Keratinocyte (primary cell): Measurements from ENCODE around the gene MRM2. TPM values are rescaled to one million over a fixed set of nuclear protein-coding genes. Genes with fewer than 3 reads are reported as not detected.

Source experiments
- DNase-seq: peaks from one replicate; pipeline ENCODE4 v3.0.0-alpha.2; 2011; ENCODE audit warnings: low read depth, missing footprints, low spot score
- FAIRE-seq: peaks from 2 replicates; lab custom pipeline; 2011; peaks lifted over from hg19 to GRCh38; lab: Jason Lieb, UNC
- H2AFZ ChIP-seq: 2 replicates; pipeline ENCODE4 v1.6.0; 2012; ENCODE audit warnings: low read length, control low read depth, inconsistent platforms; ENCODE audit not compliant: control insufficient read depth
- H3K27ac ChIP-seq: 2 replicates; pipeline ENCODE4 v1.5.1; 2011; ENCODE audit warnings: low read length; ENCODE audit not compliant: control insufficient read depth, insufficient read depth
- H3K27me3 ChIP-seq: 3 replicates; pipeline ENCODE4 v1.6.0; 2011; ENCODE audit warnings: low read length; ENCODE audit not compliant: control insufficient read depth, insufficient read depth; ENCODE audit errors: extremely low read depth
- H3K36me3 ChIP-seq, 2 experiments: 2 replicates in 1 of 2; 3 replicates in 1 of 2; pipeline ENCODE4 v1.5.1; 2011; ENCODE audit warnings: low read length in 2 of 2, mild to moderate bottlenecking in 1 of 2; ENCODE audit not compliant: control insufficient read depth in 2 of 2, insufficient read depth in 2 of 2; ENCODE audit errors: extremely low read depth in 1 of 2
- H3K4me1 ChIP-seq: 3 replicates; pipeline ENCODE4 v1.5.1; 2011; ENCODE audit warnings: low read length; ENCODE audit not compliant: control insufficient read depth, insufficient read depth; ENCODE audit errors: extremely low read depth
- H3K4me2 ChIP-seq: 3 replicates; pipeline ENCODE4 v1.6.0; 2011; ENCODE audit warnings: low read depth, low read length; ENCODE audit not compliant: control insufficient read depth, insufficient read depth; ENCODE audit errors: extremely low read depth
- H3K4me3 ChIP-seq, 3 experiments: fragments of 200-600 bp in 1 of 3; sonication (generic) in 1 of 3; 2 replicates in 2 of 3; 3 replicates in 1 of 3; pipeline ENCODE4 v1.5.1; 2011 to 2016; ENCODE audit warnings: low read length in 3 of 3, mild to moderate bottlenecking in 3 of 3, control low read depth in 2 of 3, inconsistent platforms in 1 of 3, low read depth in 1 of 3, mixed read lengths in 1 of 3, mixed run types in 1 of 3, moderate library complexity in 1 of 3; ENCODE audit not compliant: control insufficient read depth in 2 of 3, insufficient read depth in 2 of 3; ENCODE audit errors: extremely low read depth in 1 of 3
- H3K79me2 ChIP-seq: 2 replicates; pipeline ENCODE4 v1.6.0; 2012; ENCODE audit warnings: low read length; ENCODE audit not compliant: control insufficient read depth, insufficient read depth
- H3K9ac ChIP-seq: 3 replicates; pipeline ENCODE4 v1.6.0; 2011; ENCODE audit warnings: low read length; ENCODE audit not compliant: control insufficient read depth, insufficient read depth; ENCODE audit errors: extremely low read depth
- H3K9me1 ChIP-seq: 3 replicates; pipeline ENCODE4 v1.6.0; 2011; ENCODE audit warnings: low read length; ENCODE audit not compliant: control insufficient read depth, insufficient read depth; ENCODE audit errors: extremely low read depth
- H3K9me3 ChIP-seq: 2 replicates; pipeline ENCODE4 v1.5.1; 2012; ENCODE audit warnings: low read depth, low read length; ENCODE audit not compliant: control insufficient read depth
- H4K20me1 ChIP-seq: 3 replicates; pipeline ENCODE4 v1.6.0; 2011; ENCODE audit warnings: low read length; ENCODE audit not compliant: control insufficient read depth, insufficient read depth; ENCODE audit errors: extremely low read depth
- CTCF ChIP-seq, 3 experiments: IDR thresholded peaks in 1 of 3; conservative IDR thresholded peaks in 1 of 3; optimal IDR thresholded peaks in 1 of 3; 2 replicates in 2 of 3; 3 replicates in 1 of 3; pipeline versions ENCODE3 to v1.5.1; 2011; ENCODE audit warnings: low read length in 3 of 3, mild to moderate bottlenecking in 3 of 3, moderate library complexity in 2 of 3, control low read depth in 1 of 3, inconsistent platforms in 1 of 3; ENCODE audit not compliant: insufficient read depth in 2 of 3; ENCODE audit errors: extremely low read depth in 1 of 3
- EZH2 ChIP-seq: IDR thresholded peaks from one replicate; pipeline ENCODE4 v1.6.1; 2012; ENCODE audit warnings: inconsistent platforms, mild to moderate bottlenecking, low read length, moderate library complexity
- dilution Hi-C: fragments of 300-500 bp; cut with MboI; formaldehyde crosslinking; loops from one replicate; pipeline ENCODE4 v1.7.0; 2020; ENCODE audit warnings: low sequenced_read_pairs; ENCODE audit not compliant: extremely low pct_ligation_motif_present
- polyA plus RNA-seq, 5 experiments: library from polyadenylated mRNA; depleted of rRNA in 3 of 5; stranded (reverse) in 3 of 5; stranded (forward) in 1 of 5; unstranded in 1 of 5; fragments of >200 nt; gene quantifications; 1 replicate in 1 of 5; 2 replicates in 3 of 5; 3 replicates in 1 of 5; pipeline versions ENCODE4 v1.2.1 to v1.2.3, GENCODE V29; 2011 to 2012; ENCODE audit warnings: missing spikeins in 2 of 5, low read depth in 1 of 5, low replicate concordance in 1 of 5

Gene MRM2
- polyA plus RNA-seq, 1 donor (not counting 4 experiments of a cell fraction or from before 2014, with no cell fraction given): 21.5 TPM

- Histone ChIP-seq H3K4me1 (no peaks in the 10 kb centered on the region), H3K9me1 (no peaks in the 10 kb centered on the region), H3K4me2 (no peak overlapping the region), H3K9me3 (no peaks in the 10 kb centered on the region), H3K79me2 (no peaks in the 10 kb centered on the region), H3K27ac (no peak overlapping the region), H3K36me3 (peaks cover 2 to 3% of the 10 kb centered on the region in 2 experiments), H4K20me1 (no peaks in the 10 kb centered on the region), H3K9ac (no peak overlapping the region), H3K27me3 (no peaks in the 10 kb centered on the region), H2AFZ (no peak overlapping the region), H3K4me3 (no peak overlapping the region)
- DNase-seq: no peak
- TF ChIP-seq EZH2 (no peak), CTCF (optimal IDR thresholded peaks at IDR 0.05 in 1 of 3, IDR thresholded peaks at IDR 0.05 in 1 of 3, conservative IDR thresholded peaks at IDR 0.05 in 1 of 3; ENCODE audit: extremely low read depth in 1 of 3, insufficient read depth in 2 of 3, low read length in 3 of 3) (no peak)
- FAIRE-seq: no peak
- dilution Hi-C loops: no loop called here
Measured at GRCh38 chr7:2266911-2267310, 24.9 kb upstream of the MRM2 start.

GRCh38 chr7:2264158-2264557 lies 22.2 kb upstream of the MRM2 start:
- Histone ChIP-seq H3K9me3 (no peaks in the 10 kb centered on the region), H3K79me2 (no peaks in the 10 kb centered on the region), H4K20me1 (peaks cover 4% of the 10 kb centered on the region), H3K4me3 (no peak overlapping the region), H3K9me1 (peaks cover 5% of the 10 kb centered on the region), H3K36me3 (peaks cover 2% of the 10 kb centered on the region in 2 experiments), H3K9ac (no peak overlapping the region), H3K4me1 (peaks cover 4% of the 10 kb centered on the region), H3K27me3 (no peaks in the 10 kb centered on the region), H3K27ac (no peak overlapping the region), H3K4me2 (no peak overlapping the region), H2AFZ (no peak overlapping the region)
- FAIRE-seq: no peak
- no peak for DNase-seq
- dilution Hi-C loops: no loop called here
- TF ChIP-seq EZH2 (no peak), CTCF (optimal IDR thresholded peaks at IDR 0.05 in 1 of 3, IDR thresholded peaks at IDR 0.05 in 1 of 3, conservative IDR thresholded peaks at IDR 0.05 in 1 of 3; ENCODE audit: extremely low read depth in 1 of 3, insufficient read depth in 2 of 3, low read length in 3 of 3) (no peak)
